Lung (tissue), 12 donors: ENCODE results near the gene GBP1. TPM values are rescaled to one million over a fixed set of nuclear protein-coding genes. Genes with fewer than 3 reads are reported as not detected.

ENCODE experiments used
- ATAC-seq: fragments of 200-7000 bp; cut with Tn5 transposase; one replicate; pipeline ENCODE4 v1.9.1; 2020; ENCODE audit warnings: moderate number of reproducible peaks; ENCODE audit not compliant: insufficient read depth, low FRiP score
- DNase-seq, 3 donors: peaks; one replicate each; pipeline ENCODE4 v3.0.0-alpha.2; 2013 to 2017
- H3K27ac ChIP-seq, 2 donors: one replicate each; pipeline ENCODE4 v1.5.1; 2013; ENCODE audit warnings: mild to moderate bottlenecking in 2 of 2, moderate library complexity in 2 of 2, control low read depth in 1 of 2, inconsistent platforms in 1 of 2, low read depth in 1 of 2, low read length in 1 of 2
- H3K27me3 ChIP-seq, 3 donors: one replicate each; pipeline ENCODE4 v1.5.1; 2013; ENCODE audit warnings: low read length in 2 of 3; ENCODE audit not compliant: control insufficient read depth in 3 of 3, insufficient read depth in 3 of 3
- H3K36me3 ChIP-seq, 4 donors: one replicate each; pipeline ENCODE4 v1.5.1; 2013; ENCODE audit warnings: low read length in 4 of 4, mild to moderate bottlenecking in 1 of 4, moderate library complexity in 1 of 4; ENCODE audit not compliant: control insufficient read depth in 4 of 4, insufficient read depth in 4 of 4
- H3K4me1 ChIP-seq, 5 donors: one replicate each; pipeline ENCODE4 v1.5.1; 2013; ENCODE audit warnings: low read length in 5 of 5, mild to moderate bottlenecking in 2 of 5, moderate library complexity in 1 of 5; ENCODE audit not compliant: control insufficient read depth in 5 of 5, insufficient read depth in 5 of 5
- H3K4me3 ChIP-seq: one replicate; pipeline ENCODE4 v1.5.1; 2013; ENCODE audit warnings: mild to moderate bottlenecking, control low read depth, moderate library complexity
- H3K9ac ChIP-seq, 2 donors: one replicate each; pipeline ENCODE4 v1.5.1; 2013; ENCODE audit warnings: low read length in 2 of 2, control low read depth in 1 of 2; ENCODE audit not compliant: insufficient read depth in 1 of 2
- H3K9me3 ChIP-seq, 4 donors: one replicate each; pipeline ENCODE4 v1.5.1; 2013; ENCODE audit warnings: low read length in 3 of 4, mild to moderate bottlenecking in 1 of 4, moderate library complexity in 1 of 4; ENCODE audit not compliant: control insufficient read depth in 4 of 4, insufficient read depth in 3 of 4
- WGBS, 2 donors: extraction: QIAGEN DNeasy Blood & Tissue Kit; methylation state at CpG; one replicate each; pipeline ENCODE4 v1.1.7; 2013; 5-methylcytosine and 5-hydroxymethylcytosine counted together
- polyA plus RNA-seq, 2 donors: library from polyadenylated mRNA; stranded (reverse); fragments of 200-250 nt; gene quantifications; one replicate each; pipeline ENCODE4 v1.2.1, GENCODE V29; 2013
- total RNA-seq, 2 donors: library from RNA; depleted of rRNA in 1 of 2; stranded (reverse); fragments of >200 nt in 1 of 2; gene quantifications; one replicate each; pipeline ENCODE4 v1.2.1, GENCODE V29; 2014 to 2021
- TF ChIP-seq, protein P1 (sequence below): IDR thresholded peaks from 2 replicates; pipeline ENCODE4 v1.5.1; 2012; ENCODE audit warnings: mild to moderate bottlenecking; ENCODE audit errors: control extremely low read depth, extremely low read depth
- donor health status: control.
- donor health status: control.
- donor health status: Bipolar disorder and iron deficiency.
- donor health status: healthy.
- donor health status: DM: yes; HTN: yes; CAD: no.

Gene GBP1
- total and polyA plus RNA-seq, 4 donors: 13.0 to 62.5 (median 44.6) TPM

- no peak for DNase-seq
- 73 to 88% methylated on average over 1 of the region's 1 CpG for whole genome bisulfite sequencing, 2 donors
- Histone ChIP-seq H3K27ac (no peak overlapping the region), H3K4me3 (no peak overlapping the region), H3K27me3 (no peaks in the 10 kb centered on the region), H3K4me1 (peaks cover 0 to 2% (median 0%) of the 10 kb centered on the region in 5 donors), H3K9me3 (no peaks in the 10 kb centered on the region), H3K36me3 (no peaks in the 10 kb centered on the region), H3K9ac (no peak overlapping the region)
- no peak for ATAC-seq
- TF ChIP-seq, protein P1, sequence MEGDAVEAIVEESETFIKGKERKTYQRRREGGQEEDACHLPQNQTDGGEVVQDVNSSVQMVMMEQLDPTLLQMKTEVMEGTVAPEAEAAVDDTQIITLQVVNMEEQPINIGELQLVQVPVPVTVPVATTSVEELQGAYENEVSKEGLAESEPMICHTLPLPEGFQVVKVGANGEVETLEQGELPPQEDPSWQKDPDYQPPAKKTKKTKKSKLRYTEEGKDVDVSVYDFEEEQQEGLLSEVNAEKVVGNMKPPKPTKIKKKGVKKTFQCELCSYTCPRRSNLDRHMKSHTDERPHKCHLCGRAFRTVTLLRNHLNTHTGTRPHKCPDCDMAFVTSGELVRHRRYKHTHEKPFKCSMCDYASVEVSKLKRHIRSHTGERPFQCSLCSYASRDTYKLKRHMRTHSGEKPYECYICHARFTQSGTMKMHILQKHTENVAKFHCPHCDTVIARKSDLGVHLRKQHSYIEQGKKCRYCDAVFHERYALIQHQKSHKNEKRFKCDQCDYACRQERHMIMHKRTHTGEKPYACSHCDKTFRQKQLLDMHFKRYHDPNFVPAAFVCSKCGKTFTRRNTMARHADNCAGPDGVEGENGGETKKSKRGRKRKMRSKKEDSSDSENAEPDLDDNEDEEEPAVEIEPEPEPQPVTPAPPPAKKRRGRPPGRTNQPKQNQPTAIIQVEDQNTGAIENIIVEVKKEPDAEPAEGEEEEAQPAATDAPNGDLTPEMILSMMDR: no peak
Observed at GRCh38 chr1:89070509-89070908, 5.5 kb upstream of the GBP1 start.

- Histone ChIP-seq H3K27me3 (no peaks in the 10 kb centered on the region), H3K9me3 (no peaks in the 10 kb centered on the region), H3K27ac (peak overlapping the region in 1 of 2 donors; percentile 53), H3K36me3 (no peaks in the 10 kb centered on the region), H3K4me1 (peaks cover 0 to 4% (median 0%) of the 10 kb centered on the region in 5 donors), H3K9ac (no peak overlapping the region), H3K4me3 (no peak overlapping the region)
- ATAC-seq (no peak), DNase-seq (peak in 2 of 3 donors; percentile 10 to 17)
- 21 to 39% methylated on average over 2 of the region's 2 CpGs for WGBS, 2 donors
- TF ChIP-seq, protein P1: no peak
Observed at GRCh38 chr1:89069951-89070350, 4.9 kb upstream of the GBP1 start.

DNA sequence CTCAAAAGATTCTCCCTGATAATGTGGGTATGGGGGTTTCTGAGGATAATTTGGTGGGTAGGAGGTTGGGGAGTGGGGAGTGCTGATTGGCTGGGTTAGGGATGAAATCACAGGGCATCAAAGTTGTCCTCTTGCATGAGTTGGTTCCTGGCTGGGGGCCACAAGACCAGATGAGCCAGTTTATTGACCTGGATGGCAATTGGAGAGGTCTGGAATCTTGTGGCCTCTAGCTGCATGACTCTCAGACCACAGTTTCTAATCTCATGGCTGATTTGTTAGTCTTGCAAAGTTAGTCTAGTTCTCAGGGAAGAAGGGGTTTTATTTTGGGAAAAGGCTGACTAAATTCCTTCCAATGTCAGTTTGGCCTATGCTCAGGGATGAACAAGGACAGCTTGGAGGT, 3.3 kb upstream of the GBP1 start:
- TF ChIP-seq, protein P1: no peak
- H3K9me3 ChIP-seq: no peaks in the 10 kb centered on the region
- H3K27ac ChIP-seq: no peak overlapping the region
- H3K36me3 ChIP-seq: no peaks in the 10 kb centered on the region
- no peaks in the 10 kb centered on the region for H3K27me3 ChIP-seq
- H3K4me3 ChIP-seq: no peak overlapping the region
- H3K9ac ChIP-seq: no peak overlapping the region
- no peak for DNase-seq
- no peak for ATAC-seq
- H3K4me1 ChIP-seq: peaks cover 0 to 13% (median 0%) of the 10 kb centered on the region in 5 donors

DNA sequence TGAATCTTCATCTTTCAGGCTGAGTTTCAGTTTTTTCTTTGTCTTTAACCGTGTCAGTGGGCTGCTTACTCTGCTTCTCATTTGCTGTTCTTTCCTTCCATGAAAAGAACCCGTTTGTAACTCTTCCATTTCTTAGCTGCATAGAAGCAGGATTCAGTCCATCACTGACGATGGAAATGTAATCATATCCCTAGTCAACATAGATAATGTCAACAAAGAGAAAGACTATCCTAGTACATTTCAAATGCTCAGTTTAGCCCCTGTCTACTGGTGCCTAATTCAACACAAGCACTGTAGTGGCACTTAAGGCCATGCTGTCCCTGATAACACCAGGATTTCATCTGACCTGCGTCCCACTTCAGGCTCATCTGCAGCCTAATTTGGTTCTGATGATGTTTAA, 376 bp downstream of the GBP1 start:
- Histone ChIP-seq H3K36me3 (peaks cover 0 to 4% (median 0%) of the 10 kb centered on the region in 4 donors), H3K9ac (peak overlapping the region; percentile 58 to 98), H3K4me3 (peak overlapping the region; percentile 41), H3K4me1 (peaks cover 0 to 15% (median 3%) of the 10 kb centered on the region in 5 donors), H3K27me3 (no peaks in the 10 kb centered on the region), H3K27ac (peak overlapping the region; percentile 51 to 79), H3K9me3 (no peaks in the 10 kb centered on the region)
- 3 to 15% methylated on average over 4 of the region's 4 CpGs for WGBS, 2 donors
- DNase-seq: peak in 2 of 3 donors; percentile 56 to 68
- TF ChIP-seq, protein P1: no peak
- ATAC-seq: no peak
